Measurements from ENCODE around the gene FAM107B.
"Not testable (repeated sequence)": the region's sequence is repeated elsewhere in the genome, so short reads cannot be mapped to it uniquely, and the experiment has no call there.

Gene FAM107B

DNA sequence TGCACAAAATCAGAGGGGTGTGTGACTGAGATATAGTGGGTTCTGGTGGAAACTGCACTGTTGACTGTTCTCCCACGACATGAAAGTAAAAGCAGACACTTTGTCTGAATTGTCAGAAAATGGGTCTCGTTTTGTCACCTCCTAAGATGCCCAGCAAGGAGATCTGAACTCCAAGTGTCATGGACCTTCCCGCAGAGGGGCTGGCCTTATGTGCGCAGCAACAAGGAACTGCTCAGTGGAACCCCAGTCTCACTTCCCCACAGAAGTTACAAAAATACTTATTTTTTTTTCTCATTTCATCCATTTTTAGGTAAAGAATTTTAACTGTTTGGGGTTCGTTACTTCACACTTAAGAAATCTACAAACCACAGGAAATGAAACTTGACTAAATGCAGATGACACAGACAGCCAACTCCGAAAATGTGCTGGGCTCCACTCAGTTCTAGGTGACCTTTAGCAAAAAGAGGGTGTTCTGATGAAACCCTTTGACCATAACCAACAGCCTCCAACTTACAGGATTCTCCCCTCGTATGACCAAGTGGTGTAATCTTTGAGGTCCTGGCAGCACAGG lies 115.0 kb downstream of the FAM107B start:
- Histone ChIP-seq H2BK15ac (replicated peaks; ENCODE audit: low read depth) (no peak overlapping the region), H2AK5ac (ENCODE audit: low read length) (no peak overlapping the region), H3K4me2 (ENCODE audit: low read length) (no peak overlapping the region), H3K27ac (ENCODE audit: low read depth, low read length) (no peak overlapping the region), H2BK5ac (ENCODE audit: low read length) (no peak overlapping the region), H3K9ac (ENCODE audit: low read length) (no peak overlapping the region), H3K36me3 (ENCODE audit: control insufficient read depth, insufficient read depth, low read length) (no peaks in the 10 kb centered on the region), H3K79me2 (ENCODE audit: control insufficient read depth, insufficient read depth, low read length) (no peaks in the 10 kb centered on the region), H3K56ac (ENCODE audit: low read length) (no peak overlapping the region), H3K4me1 (ENCODE audit: control insufficient read depth, low read depth, low read length) (no peaks in the 10 kb centered on the region), H3K23ac (ENCODE audit: low read length) (no peak overlapping the region), H3K79me1 (ENCODE audit: low read length) (no peaks in the 10 kb centered on the region), H3K18ac (ENCODE audit: low read length) (no peak overlapping the region), H4K5ac (ENCODE audit: low read length) (no peak overlapping the region), H3K4ac (ENCODE audit: low read depth, low read length) (no peak overlapping the region), H3K4me3 (ENCODE audit: low read length) (no peak overlapping the region), H3K27me3 (ENCODE audit: insufficient read depth, low read length, poor library complexity) (no peaks in the 10 kb centered on the region), H2BK120ac (ENCODE audit: low read depth, low read length) (no peak overlapping the region), H4K8ac (ENCODE audit: low read depth, low read length) (no peak overlapping the region)
- no CpG with 5 or more reads among the region's 7 CpGs for WGBS (ENCODE audit: extremely low coverage, insufficient coverage, low lambda C conversion rate)
- no peak for DNase-seq

- H3K79me1 ChIP-seq (ENCODE audit: low read length); H3K4me1 ChIP-seq (ENCODE audit: control insufficient read depth, low read depth, low read length); H4K8ac ChIP-seq (ENCODE audit: low read depth, low read length); H3K56ac ChIP-seq (ENCODE audit: low read length); H3K27me3 ChIP-seq (ENCODE audit: insufficient read depth, low read length, poor library complexity); H2BK5ac ChIP-seq (ENCODE audit: low read length); H3K36me3 ChIP-seq (ENCODE audit: control insufficient read depth, insufficient read depth, low read length); H3K4me3 ChIP-seq (ENCODE audit: low read length); H3K18ac ChIP-seq (ENCODE audit: low read length); H4K5ac ChIP-seq (ENCODE audit: low read length); H2BK120ac ChIP-seq (ENCODE audit: low read depth, low read length); H3K4me2 ChIP-seq (ENCODE audit: low read length); H3K4ac ChIP-seq (ENCODE audit: low read depth, low read length); DNase-seq; H3K27ac ChIP-seq (ENCODE audit: low read depth, low read length); H3K23ac ChIP-seq (ENCODE audit: low read length); H3K9ac ChIP-seq (ENCODE audit: low read length); H2BK15ac ChIP-seq (replicated peaks; ENCODE audit: low read depth); H2AK5ac ChIP-seq (ENCODE audit: low read length); H3K79me2 ChIP-seq (ENCODE audit: control insufficient read depth, insufficient read depth, low read length): not testable (repeated sequence)
- no CpG with 5 or more reads among the region's 6 CpGs for WGBS (ENCODE audit: extremely low coverage, insufficient coverage, low lambda C conversion rate)
These were observed 115.6 kb downstream of the FAM107B start for GRCh38 chr10:14659137-14659536.

- Histone ChIP-seq H2BK15ac (replicated peaks; ENCODE audit: low read depth) (no peak overlapping the region), H4K8ac (ENCODE audit: low read depth, low read length) (no peak overlapping the region), H3K4me2 (ENCODE audit: low read length) (no peak overlapping the region), H3K23ac (ENCODE audit: low read length) (no peak overlapping the region), H3K27me3 (ENCODE audit: insufficient read depth, low read length, poor library complexity) (no peaks in the 10 kb centered on the region), H3K27ac (ENCODE audit: low read depth, low read length) (no peak overlapping the region), H3K79me2 (ENCODE audit: control insufficient read depth, insufficient read depth, low read length) (no peaks in the 10 kb centered on the region), H3K56ac (ENCODE audit: low read length) (no peak overlapping the region), H2BK120ac (ENCODE audit: low read depth, low read length) (no peak overlapping the region), H2BK5ac (ENCODE audit: low read length) (no peak overlapping the region), H3K36me3 (ENCODE audit: control insufficient read depth, insufficient read depth, low read length) (no peaks in the 10 kb centered on the region), H3K18ac (ENCODE audit: low read length) (no peak overlapping the region), H3K4me3 (ENCODE audit: low read length) (no peak overlapping the region), H3K4me1 (ENCODE audit: control insufficient read depth, low read depth, low read length) (no peaks in the 10 kb centered on the region), H3K4ac (ENCODE audit: low read depth, low read length) (no peak overlapping the region), H3K79me1 (ENCODE audit: low read length) (no peaks in the 10 kb centered on the region), H2AK5ac (ENCODE audit: low read length) (no peak overlapping the region), H4K5ac (ENCODE audit: low read length) (no peak overlapping the region), H3K9ac (ENCODE audit: low read length) (no peak overlapping the region)
- DNase-seq: no peak
- no CpG with 5 or more reads among the region's 7 CpGs for WGBS (ENCODE audit: extremely low coverage, insufficient coverage, low lambda C conversion rate)
These were observed 116.2 kb downstream of the FAM107B start for GRCh38 chr10:14658331-14659127.

DNA sequence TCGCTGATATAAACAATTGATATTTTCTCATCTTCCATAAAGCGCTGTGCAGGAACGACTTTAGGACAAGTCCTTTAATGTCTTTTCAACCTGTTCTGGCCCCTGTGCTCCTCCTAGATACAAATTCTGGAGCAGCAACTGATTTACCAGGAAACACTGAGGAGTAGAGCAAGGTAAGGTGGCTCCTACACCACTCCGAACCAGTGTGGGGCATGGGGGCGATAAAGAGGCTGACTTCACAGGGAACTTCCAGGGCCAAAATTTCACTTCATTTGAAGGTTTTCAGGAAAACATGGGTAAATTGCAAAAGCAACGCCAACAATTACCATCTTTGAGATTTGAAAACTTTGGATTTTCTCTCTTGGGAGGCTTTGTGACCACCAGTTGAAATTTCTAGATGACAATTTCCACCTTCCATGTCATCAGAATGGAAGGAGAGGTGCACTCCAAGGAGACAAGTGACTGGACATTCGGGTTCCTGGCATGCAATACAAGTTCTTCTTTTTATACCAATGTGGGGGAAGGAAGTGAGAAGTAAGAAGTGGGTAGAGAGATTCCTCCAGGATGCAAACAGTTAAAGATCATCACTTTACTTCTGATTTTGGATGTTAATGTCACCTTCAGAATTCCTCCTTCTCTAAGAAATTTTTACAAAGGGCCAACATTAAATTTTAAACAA lies 118.5 kb downstream of the FAM107B start:
- WGBS (ENCODE audit: extremely low coverage, insufficient coverage, low lambda C conversion rate): no CpG with 5 or more reads among the region's 7 CpGs
- Histone ChIP-seq H2BK15ac (replicated peaks; ENCODE audit: low read depth) (no peak overlapping the region), H3K18ac (ENCODE audit: low read length) (no peak overlapping the region), H3K4me1 (ENCODE audit: control insufficient read depth, low read depth, low read length) (peaks cover 6% of the 10 kb centered on the region), H3K36me3 (ENCODE audit: control insufficient read depth, insufficient read depth, low read length) (no peaks in the 10 kb centered on the region), H3K9ac (ENCODE audit: low read length) (no peak overlapping the region), H2BK120ac (ENCODE audit: low read depth, low read length) (no peak overlapping the region), H2BK5ac (ENCODE audit: low read length) (no peak overlapping the region), H3K79me2 (ENCODE audit: control insufficient read depth, insufficient read depth, low read length) (no peaks in the 10 kb centered on the region), H3K4me2 (ENCODE audit: low read length) (no peak overlapping the region), H3K79me1 (ENCODE audit: low read length) (no peaks in the 10 kb centered on the region), H3K56ac (ENCODE audit: low read length) (no peak overlapping the region), H2AK5ac (ENCODE audit: low read length) (no peak overlapping the region), H4K5ac (ENCODE audit: low read length) (no peak overlapping the region), H4K8ac (ENCODE audit: low read depth, low read length) (no peak overlapping the region), H3K4ac (ENCODE audit: low read depth, low read length) (no peak overlapping the region), H3K23ac (ENCODE audit: low read length) (no peak overlapping the region), H3K4me3 (ENCODE audit: low read length) (no peak overlapping the region), H3K27ac (ENCODE audit: low read depth, low read length) (no peak overlapping the region), H3K27me3 (ENCODE audit: insufficient read depth, low read length, poor library complexity) (no peaks in the 10 kb centered on the region)
- DNase-seq: peak; percentile 42

DNA sequence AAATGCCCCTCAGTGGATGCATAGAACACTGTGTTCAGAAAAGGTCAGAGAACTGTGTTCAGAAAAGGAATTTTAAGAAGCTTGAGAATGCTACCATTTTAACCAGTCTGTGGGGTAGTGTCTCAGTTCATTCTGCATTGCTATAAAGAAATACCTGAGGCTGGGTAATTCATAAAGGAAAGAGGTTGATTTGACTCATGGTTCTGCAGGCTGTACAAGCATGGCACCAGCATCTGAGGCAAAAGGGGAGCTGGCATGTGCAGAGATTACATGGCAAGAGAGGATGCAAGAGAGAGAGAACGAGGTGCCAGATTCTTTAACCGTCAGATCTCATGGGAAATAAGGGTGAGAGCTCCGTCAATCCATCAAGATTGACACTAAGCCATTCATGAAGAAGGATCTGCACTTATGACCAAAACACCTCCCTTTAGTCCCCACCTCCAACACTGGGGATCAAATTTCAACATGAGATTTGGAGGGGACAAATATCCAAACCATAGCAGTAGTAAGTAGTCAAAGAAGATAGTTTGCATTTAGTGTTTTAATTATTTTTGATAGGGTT lies 119.8 kb downstream of the FAM107B start:
- Histone ChIP-seq H2AK5ac (ENCODE audit: low read length) (no peak overlapping the region), H4K5ac (ENCODE audit: low read length) (no peak overlapping the region), H4K8ac (ENCODE audit: low read depth, low read length) (no peak overlapping the region), H2BK5ac (ENCODE audit: low read length) (no peak overlapping the region), H3K27ac (ENCODE audit: low read depth, low read length) (no peak overlapping the region), H3K9ac (ENCODE audit: low read length) (no peak overlapping the region), H2BK120ac (ENCODE audit: low read depth, low read length) (no peak overlapping the region), H3K23ac (ENCODE audit: low read length) (no peak overlapping the region), H3K56ac (ENCODE audit: low read length) (no peak overlapping the region), H3K18ac (ENCODE audit: low read length) (no peak overlapping the region), H3K27me3 (ENCODE audit: insufficient read depth, low read length, poor library complexity) (no peaks in the 10 kb centered on the region), H3K4me2 (ENCODE audit: low read length) (no peak overlapping the region), H3K79me1 (ENCODE audit: low read length) (no peaks in the 10 kb centered on the region), H3K79me2 (ENCODE audit: control insufficient read depth, insufficient read depth, low read length) (no peaks in the 10 kb centered on the region), H3K36me3 (ENCODE audit: control insufficient read depth, insufficient read depth, low read length) (no peaks in the 10 kb centered on the region), H3K4me3 (ENCODE audit: low read length) (no peak overlapping the region), H3K4me1 (ENCODE audit: control insufficient read depth, low read depth, low read length) (peaks cover 6% of the 10 kb centered on the region), H3K4ac (ENCODE audit: low read depth, low read length) (no peak overlapping the region), H2BK15ac (replicated peaks; ENCODE audit: low read depth) (no peak overlapping the region)
- DNase-seq: peak; percentile 32
- no CpG with 5 or more reads among the region's 3 CpGs for WGBS (ENCODE audit: extremely low coverage, insufficient coverage, low lambda C conversion rate)

All from mesendoderm (in vitro differentiated cells).